MV-4-11 (cell line): ENCODE results near the gene PIAS3.
"Not testable (repeated sequence)": the region's sequence is repeated elsewhere in the genome, so short reads cannot be mapped to it uniquely, and the experiment has no call there.

Experiments used
- DNase-seq: peaks from one replicate; lab custom pipeline; 2025; lab: John Stamatoyannopoulos, UW

PIAS3 gene

DNA sequence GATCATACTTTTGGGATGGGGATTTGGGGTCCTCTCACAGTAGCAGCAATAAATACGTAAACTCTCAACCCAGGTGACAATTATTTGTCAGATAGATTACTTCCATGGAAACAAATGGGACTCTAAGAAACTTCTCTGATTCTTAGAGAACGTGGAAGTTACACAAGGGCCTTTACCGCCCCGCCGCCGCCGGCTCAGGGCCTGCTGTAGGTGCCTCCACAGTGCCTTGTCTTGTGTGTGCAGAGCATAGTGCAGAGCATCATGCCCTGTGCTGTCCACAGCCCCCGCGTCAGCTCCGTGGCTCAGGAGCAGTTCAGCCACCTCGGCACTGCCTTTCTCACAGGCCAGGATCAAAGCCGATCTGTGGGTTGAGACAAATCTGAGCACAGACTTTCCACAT is 15.8 kb upstream of the PIAS3 start:
- DNase-seq: peak; percentile 46

DNA sequence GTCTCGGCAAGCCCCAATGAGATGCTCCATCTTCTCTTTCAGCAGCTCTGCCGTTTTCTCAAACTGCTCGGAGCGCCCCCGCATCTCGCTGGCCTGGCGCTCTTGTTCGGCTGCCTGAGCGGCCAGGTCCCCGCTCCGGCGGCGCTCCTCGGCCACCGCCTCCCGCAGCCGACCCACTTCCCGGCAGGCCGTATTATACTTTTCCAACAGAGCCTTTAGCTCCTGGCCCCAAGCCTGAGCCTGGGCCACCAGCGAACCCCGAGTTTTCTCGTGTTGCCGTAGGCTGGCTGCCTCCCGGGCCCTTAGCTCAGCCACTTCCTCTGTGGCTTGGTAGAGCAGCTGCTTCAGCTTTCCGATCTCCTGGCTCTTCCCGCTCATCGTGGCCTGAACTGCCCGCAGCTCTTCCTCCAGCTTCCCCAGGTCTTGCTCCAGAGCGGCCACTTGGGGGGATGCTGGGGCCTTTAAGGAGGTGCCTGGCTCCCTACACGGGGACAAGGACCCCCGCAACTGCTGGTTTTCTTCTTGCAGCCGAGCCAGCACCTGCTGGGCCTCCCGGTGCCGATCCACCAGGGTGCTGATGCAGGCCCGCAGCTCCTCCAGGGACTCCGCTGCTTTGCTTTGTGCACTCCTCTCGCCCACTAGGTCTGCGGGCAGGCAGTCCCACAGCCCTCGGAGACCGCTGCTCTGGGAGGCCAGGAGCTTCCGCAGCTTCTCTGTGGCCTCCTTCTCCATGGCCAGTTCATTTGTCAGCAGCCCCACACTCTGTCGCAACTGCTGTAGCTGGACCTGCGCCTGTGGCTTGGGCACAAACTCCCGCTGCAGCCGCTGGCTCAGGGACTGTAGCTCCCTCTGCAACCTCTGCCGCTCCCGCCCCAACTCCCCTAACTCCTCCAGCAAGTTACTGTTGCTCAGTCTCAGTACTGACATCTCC is 13.4 kb upstream of the PIAS3 start:
- peak; percentile 65 for DNase-seq

DNA sequence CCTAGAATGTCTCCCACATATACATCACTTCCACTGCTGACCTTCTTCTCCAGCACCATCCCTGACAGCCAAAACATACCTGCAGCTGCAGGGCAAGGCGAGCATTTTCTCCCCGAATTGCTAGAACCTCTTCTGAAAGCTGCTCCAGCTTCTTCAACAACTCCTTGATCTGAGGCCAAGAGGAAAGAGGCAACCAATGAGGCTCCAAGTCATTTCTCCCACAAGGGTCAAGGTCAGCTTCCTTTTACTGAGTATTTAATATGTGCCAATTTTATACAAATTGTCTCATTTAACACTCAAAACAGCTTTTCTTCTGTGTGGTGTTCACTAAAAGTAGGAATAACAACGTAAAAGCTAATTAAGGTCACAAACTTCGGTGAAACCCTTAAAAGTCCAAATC is 9.4 kb upstream of the PIAS3 start:
- DNase-seq: no peak

DNA sequence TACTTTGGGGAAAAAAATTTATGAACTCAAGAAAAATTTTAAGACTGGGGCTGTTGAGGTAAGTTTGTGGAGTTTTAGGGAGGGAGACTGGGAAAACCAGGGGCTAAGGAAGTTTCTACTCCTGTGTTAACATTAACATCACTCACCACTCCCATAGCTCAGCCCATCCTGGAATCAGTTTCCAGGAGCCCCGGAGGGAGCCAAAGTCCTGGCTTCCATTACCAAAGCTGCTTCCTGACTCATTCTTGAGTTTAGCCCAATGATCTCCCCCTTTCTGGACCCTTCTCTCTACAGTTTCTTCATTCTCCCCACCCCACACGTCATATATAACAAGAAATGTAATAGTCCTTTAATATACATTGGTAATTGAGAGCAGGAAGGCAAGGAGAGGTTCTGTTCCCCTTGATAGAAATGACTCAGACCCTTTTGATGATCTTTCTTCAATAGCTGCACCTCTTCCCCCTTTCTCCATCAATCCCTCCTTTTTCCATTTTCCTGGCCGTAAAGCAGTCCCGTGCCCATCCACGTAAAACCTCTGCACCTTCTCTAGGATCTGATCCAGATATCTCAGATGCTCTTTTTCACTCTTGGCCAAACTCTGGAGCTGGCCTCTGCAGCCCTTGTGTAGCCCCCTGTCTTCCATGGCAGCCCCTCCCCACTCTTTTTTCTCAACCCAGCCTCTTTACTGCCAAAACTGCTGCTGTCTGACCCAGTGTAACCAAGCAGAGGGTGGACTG is 4.6 kb upstream of the PIAS3 start:
- no peak for DNase-seq

DNA sequence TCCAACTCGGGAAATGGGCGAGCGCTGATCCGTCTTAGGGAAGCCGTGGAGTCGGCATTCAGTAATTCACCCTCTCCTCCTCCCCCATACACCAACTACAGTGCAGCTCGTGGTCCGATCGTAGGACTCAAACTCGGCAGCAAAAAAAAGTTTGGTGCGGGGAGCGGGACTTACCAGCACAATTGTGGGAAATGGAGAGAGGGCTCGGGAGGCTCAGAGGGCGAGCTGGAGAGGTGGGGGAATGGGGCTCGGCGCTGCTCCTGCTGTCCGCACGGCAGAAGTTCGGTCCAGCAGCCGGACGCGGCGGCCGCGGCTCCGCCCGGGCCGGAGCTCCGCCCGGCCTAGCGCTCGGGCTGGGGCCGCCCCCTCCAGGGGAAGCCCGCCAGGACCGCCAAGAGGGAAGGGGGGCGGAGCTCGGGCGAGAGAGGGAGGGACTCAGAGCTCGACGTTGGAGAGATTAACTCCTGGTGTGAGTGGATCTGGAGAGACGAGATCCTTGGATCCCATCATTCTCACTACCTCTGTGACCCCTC is 676 bp upstream of the PIAS3 start:
- peak; percentile 58 for DNase-seq

DNA sequence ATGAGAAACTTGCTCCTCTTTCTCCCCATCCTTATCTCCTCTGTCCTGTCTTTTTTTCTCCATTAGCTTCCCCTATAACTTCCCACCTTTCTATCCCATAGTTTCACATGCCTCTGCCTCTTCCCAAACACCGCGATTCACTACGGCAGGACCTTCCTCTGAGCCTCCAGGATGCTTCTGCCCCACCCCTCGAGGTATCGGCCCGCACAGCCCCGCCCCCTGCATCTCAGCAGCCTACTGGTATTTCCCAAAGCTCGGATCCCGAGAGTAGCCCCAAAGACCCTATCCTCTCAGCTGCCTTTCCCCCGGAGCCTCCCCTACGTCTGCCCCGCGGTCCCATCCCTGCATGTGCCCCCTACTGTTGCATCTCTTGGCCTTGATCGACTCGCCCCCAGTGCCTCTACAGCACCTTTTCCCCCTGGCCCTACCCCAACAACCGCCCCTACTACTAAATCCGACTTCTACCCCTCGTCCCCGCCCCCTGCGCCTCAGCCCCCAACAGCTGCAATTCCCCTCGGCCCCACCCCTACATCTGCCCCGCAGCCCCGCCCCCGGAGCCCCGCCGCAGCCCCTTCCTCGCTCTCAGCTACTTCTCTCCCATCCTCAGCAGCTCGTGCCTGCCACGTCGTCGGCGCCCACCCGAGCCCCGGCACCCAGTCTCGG is 512 bp downstream of the PIAS3 start:
- DNase-seq: no peak

DNA sequence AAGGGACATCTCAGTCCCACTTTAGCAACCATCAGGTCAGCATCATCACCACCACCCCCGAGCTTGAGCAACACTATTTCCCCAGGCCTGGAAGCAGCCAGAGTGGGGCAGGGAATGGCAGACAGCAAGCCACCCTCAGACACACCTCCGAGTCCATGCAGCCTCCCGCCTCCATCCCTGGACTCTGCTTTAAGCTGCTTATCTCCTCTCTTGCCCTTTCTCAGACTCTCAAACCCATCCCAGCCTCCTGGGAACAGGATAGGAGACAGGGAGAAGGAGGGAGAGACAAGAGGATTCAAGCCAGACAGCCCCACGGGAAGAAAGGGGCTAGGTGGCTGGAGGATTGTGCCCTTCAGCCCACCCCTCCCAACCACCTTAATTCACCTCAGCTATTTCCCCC is 1.7 kb downstream of the PIAS3 start:
- DNase-seq: no peak

DNA sequence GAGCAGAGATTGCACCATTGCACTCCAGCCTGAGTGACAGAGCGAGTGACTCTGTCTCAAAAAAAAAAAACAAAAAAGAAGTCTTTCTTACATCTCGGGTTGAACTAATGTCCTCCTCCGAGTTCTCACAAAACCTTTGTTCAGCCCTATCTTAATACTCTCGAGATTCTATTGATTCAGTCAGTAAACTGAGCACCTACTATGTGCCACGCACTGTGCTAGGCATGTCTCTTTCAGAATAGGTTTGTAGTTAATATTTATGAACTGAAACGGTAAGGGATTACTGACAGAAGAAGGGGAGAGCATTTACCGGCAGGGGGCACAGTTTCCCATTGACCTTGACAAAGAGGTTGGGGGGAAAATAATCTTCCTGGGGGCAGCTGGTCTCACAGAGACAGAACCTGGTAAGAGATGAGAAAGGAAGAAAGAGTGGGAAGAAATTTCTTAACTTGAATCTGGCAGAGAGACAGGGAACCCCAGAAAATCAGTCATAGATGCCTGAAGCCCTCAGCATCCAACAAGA is 3.4 kb downstream of the PIAS3 start:
- no peak for DNase-seq

DNA sequence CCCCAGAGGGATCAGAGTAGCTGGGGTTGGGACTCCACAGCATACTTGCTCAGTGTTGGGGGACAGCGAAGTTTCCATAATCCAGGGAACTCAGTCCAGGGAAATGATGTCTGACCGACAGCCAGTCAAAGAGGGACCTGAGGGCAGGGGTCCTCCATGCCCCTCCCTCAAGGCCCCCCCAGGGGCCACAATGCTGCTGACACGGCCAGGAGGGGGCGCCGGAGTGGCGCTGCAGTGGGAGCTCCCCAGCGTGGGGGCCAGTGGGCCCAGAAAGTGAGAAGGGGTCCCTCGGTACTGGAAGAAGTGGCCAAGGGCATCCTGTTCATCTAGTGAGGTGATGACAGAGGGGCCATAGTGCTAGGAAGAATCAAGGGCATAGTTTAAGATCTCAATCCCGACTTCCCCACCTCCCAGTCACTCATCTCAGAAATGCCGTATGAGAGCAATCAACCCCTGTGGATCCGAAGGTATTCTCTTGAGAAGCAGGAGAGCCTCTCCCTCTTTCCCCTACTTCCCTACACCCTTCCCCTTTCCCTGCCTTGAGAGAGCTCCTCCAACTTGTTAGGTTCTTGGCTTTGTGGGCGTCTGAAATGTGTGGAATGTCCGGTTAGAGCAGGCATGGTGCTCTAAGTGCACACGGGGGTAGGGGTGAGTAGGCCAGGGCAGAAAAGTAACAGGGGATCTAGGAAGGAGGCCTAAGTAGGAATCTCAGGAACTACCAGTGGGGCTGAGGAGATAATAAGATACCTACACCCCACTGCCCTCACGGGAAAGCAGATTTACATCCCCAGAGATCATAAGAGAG is 9.3 kb downstream of the PIAS3 start:
- DNase-seq: no peak

DNA sequence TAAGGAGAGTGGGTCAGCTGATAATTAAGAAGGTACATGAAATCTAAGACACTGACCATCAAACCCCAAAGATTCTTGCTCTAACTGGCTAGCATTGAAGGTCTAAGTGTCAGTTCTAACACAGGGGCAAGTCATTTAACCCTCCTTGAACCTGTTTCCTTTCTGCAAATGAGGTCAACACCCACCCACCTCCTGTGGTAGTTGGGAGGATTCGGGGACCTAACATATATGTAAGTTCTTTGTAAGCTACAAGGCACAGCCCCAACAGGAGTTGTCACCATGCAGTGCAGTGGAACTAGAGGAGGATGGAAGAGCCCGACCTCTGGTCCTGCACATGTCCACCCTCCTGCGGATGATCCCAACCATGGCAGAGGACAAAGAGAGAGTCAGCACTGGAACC is 11.1 kb downstream of the PIAS3 start:
- no peak for DNase-seq

DNA sequence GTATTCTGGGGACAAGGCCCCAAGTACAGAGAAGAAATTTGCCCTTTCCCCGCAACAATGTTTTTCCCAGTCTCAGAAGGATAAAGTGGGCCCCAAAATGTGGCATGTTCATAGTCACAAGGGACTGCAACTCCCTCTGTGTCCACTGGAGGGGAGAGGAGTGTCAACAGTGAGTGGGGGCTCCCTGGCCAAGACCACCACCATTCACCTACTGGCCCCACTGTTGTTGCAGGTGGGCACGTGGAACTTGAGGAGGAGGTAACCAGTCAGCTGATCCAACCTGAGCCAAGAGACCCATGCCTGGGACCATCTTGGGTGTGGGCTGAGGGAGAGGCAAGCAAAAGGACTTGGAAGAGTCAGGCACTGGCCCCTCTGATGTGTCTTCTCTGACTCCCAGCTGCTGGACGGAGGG is 12.7 kb downstream of the PIAS3 start:
- peak; percentile 6 for DNase-seq

DNA sequence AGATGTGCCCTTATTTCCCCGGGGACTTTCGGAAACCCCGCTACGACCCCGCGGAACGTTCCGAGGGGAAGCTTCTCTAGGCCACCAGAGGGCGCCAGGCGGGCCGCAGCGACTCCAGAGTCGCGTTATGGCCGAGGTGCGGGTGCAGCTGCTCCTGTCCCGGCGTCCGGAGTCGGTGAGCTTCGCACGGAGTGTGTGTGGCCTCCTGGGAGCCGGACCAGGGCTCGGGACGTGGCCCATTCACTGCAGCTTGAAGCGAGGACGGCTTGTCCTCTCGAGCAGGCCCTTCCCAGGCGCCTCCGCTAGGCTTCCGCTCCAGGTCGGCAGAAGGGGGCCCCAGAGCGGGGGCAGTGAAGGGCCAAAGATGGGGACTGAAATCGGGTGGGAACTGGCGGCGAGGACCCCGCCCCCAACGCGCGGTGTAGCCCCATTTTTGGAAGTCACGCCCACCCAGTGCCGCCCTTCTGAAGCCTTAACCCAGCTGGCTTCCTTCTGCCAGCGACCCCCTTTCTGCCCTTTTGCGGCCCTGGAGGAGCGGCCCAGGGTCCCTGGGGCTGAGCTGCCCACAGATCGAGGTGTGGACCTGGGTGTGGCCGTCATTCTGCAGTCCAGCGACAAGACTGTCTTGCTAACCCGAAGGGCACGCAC is 13.2 kb downstream of the PIAS3 start, which contains the start of gene NUDT17:
NUDT17 (plus strand) TSS at position 117 of the 648 bp plus-strand sequence; CDS start at position 128, 11 bp downstream.
- peak; percentile 67 for DNase-seq

DNA sequence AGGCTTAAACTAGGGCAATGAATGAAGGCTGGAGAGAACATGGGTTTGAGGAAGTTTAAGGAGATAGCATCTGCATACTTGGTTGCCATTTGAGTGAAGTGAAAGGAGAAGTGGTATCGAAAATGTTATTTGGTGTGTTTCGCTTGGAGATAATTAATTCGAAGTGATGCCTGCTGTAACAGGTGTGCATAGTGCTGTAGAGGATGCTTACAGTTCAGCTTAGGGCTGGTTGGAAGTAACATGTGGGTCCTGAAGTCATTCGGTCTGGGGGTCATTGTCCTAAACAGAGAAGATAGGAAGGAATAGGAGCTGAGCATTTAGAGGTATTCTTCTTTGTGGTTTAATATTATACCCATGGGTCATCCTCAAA is 13.8 kb downstream of the PIAS3 start:
- DNase-seq: peak; percentile 93

DNA sequence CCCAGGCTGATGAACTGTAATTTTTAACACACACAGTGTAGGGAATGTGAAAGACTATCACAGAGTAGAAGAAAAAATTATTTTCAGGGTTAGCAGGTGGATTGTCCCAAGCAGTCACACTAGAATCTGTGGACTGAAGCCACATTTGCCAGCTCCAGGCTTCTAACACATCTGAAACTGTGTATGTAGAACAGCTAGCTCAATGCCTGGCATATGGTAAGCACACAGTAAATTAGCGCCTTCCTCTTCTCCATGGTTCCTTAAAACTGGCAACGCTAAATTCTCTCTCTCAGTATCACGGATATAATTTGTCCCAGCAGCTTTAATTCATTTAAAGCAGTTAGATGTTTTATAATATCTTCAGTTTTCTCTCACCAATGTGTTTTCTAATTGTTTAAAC is 15.8 kb downstream of the PIAS3 start:
- DNase-seq: no peak

DNA sequence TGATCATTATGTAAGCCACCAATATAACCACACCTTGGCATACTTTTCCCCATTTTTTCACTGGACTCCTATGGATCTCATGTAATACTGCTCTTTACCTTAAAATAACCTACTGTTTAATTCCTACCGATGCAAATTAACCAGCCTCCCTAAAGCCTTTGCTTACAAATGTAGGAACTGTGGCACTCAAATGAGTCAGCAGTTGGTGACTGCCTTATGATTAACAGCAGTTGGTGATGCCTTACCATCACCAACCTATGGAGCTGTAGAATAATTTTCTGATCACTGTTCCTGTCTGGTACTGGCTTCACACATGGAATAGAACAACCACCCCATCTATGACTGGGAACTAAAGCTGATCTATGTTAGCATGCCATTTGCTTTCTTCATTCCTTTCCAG is 21.2 kb downstream of the PIAS3 start:
- no peak for DNase-seq

DNA sequence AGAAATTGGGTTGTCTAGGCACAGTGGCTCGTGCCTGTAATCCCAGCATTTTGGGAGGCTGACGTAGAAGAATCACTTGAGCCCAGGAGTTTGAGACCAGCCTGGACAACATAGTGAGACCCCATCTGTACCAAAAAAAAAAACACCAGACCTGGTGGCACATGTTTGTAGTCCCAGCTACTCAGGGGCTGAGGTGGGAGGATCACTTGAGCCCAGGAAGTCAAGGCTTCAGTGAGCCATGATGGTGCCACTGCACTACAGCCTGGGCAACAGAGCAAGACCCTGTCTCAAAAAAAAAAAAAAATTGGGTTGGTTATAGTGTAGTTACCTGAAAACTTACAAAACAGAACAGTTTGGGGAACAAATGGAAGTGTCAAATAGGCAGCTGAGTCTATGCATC is 28.1 kb downstream of the PIAS3 start:
- DNase-seq: not testable (repeated sequence)

DNA sequence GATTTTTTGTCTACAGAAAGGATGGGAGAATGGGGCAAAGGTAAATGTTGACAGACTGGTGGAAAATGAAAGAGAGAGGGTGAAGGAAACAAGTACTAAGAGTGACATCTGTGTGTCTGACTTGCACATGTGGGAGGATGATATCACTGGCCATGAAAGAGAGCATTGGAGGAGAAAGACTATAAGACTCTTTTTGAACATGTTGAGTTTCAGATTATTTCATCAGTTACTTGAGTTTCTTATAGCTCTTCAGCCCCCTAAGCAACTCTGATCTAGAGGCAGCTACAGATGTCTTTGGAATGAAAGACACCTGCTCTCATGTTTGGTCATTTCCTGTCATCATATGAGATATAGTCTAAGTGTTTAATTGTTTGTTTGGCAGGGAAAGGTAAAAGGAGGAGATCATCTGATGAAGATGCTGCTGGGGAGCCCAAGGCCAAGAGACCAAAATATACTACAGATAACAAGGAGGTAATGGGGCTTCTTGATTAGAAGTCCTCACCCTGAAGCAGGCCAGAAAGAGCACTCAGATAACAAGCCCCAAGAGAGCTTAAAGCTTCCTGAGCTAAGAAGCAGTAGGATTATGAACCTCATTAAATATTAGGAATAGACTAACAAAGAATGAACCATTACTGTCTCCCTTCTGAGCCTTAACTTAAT is 30.4 kb downstream of the PIAS3 start:
- DNase-seq: no peak

DNA sequence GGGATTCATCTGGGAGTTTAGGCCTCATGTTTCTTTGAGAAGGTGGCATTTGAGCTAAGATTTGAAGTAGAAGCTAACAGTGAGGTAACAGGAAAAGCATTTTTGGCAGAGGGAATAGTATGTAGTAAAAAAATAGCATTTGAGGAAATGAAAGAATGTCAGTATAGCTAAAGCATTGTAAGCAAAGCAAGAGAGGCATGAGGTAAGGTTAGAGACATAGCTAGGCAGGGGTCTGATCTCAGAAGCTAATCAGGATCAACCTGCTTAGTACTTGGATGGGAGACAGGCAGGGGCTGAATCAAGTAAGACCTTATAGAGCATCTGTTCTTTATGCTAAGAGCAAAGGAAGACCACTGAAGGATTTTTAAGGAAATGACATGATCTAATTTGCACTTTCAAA is 30.9 kb downstream of the PIAS3 start:
- DNase-seq: peak; percentile 35

DNA sequence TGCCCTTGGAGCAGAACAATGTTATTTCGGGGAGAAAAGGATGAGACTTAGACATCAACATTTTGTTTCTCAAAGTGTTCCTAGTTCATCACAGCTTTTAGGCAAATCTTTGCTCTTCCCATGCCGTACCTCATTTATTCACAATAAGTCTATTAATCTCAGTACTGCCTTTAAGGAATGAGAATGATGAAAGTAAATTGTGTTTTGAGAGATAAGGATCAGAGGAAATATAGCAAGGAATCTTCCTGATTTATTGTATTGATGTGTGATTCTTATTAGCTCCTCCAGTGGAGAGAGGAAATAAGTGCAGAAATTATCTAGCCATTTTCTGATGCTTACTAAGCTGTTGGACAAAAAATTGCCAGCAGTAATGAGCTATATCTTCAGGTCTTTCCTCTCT is 32.9 kb downstream of the PIAS3 start:
- peak; percentile 7 for DNase-seq

DNA sequence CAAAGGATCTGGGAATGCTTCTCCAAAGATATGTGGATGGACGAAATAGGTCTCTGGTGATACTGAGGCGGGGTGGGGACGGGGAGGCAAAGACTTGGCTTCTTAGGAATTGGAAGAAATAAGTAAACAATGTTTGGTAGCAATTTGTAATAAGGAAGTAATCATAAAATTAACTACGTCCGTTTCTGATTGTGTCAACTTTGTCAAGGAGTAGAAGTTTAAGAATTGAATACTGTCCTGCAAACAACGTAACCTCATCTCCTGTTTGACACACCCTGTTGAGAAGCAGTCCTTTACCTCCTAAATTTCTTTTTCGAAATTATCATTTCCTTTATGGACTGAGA is 34.4 kb downstream of the PIAS3 start:
- DNase-seq: no peak
